Kidney (tissue), 14 donors: ENCODE measurements around the gene HCN2. TPM values are rescaled to one million over a fixed set of nuclear protein-coding genes. Genes with fewer than 3 reads are reported as not detected.
A peak's percentile ranks its signal among the peaks of the same experiment; 100 is the strongest.

ENCODE experiments used
- DNase-seq, 5 donors: peaks; one replicate each; pipeline ENCODE4 v3.0.0-alpha.2; 2013 to 2020
- FAIRE-seq: peaks from 2 replicates; lab custom pipeline; 2012; peaks lifted over from hg19 to GRCh38; lab: Jason Lieb, UNC
- H3K27ac ChIP-seq, 2 donors: one replicate each; pipeline ENCODE4 v1.7.0; 2013; ENCODE audit warnings: low read depth in 2 of 2, low read length in 2 of 2, inconsistent platforms in 1 of 2
- H3K27me3 ChIP-seq: one replicate; pipeline ENCODE4 v1.7.1; 2013; ENCODE audit warnings: low read length, inconsistent platforms; ENCODE audit not compliant: control insufficient read depth, insufficient read depth
- H3K36me3 ChIP-seq, 3 donors: one replicate each; pipeline versions ENCODE4 v1.7.0 to v1.7.1; 2013; ENCODE audit warnings: low read length in 3 of 3, control low read depth in 1 of 3, inconsistent platforms in 1 of 3; ENCODE audit not compliant: insufficient read depth in 3 of 3, control insufficient read depth in 2 of 3
- H3K4me1 ChIP-seq, 3 donors: one replicate each; pipeline versions ENCODE4 v1.7.0 to v1.7.1; 2013; ENCODE audit warnings: low read length in 3 of 3, inconsistent platforms in 1 of 3, low read depth in 1 of 3; ENCODE audit not compliant: control insufficient read depth in 2 of 3, insufficient read depth in 2 of 3
- H3K4me3 ChIP-seq, 3 donors: one replicate each; pipeline versions ENCODE4 v1.7.0 to v1.8.1; 2013; ENCODE audit warnings: low read length in 3 of 3, control low read depth in 1 of 3, inconsistent platforms in 1 of 3
- H3K9ac ChIP-seq, 3 donors: one replicate each; pipeline versions ENCODE4 v1.7.0 to v1.7.1; 2013; ENCODE audit warnings: low read length in 3 of 3, control low read depth in 1 of 3, inconsistent platforms in 1 of 3
- H3K9me3 ChIP-seq, 3 donors: one replicate each; pipeline versions ENCODE4 v1.7.0 to v1.7.1; 2013; ENCODE audit warnings: low read length in 3 of 3, control low read depth in 1 of 3, inconsistent platforms in 1 of 3; ENCODE audit not compliant: control insufficient read depth in 2 of 3, insufficient read depth in 1 of 3
- intact Hi-C: fragments of 100-400 bp; cut with DNase I; formaldehyde crosslinking; loops from one replicate; pipeline ENCODE4 v1.11.1; 2022
- polyA plus RNA-seq: library from polyadenylated mRNA; stranded (reverse); fragments of 350-450 nt; fragmentation: Illumina TruSeq; extraction: RNeasy Lipid Tissue Mini Kit (QIAGEN cat#74804); gene quantifications from one replicate; pipeline ENCODE4 v1.2.3, GENCODE V29; 2014; ENCODE audit warnings: low read depth, low replicate concordance; ENCODE audit not compliant: insufficient read depth
- total RNA-seq: library from RNA; stranded (reverse); fragmentation: NEBNext Ultra II Directional; extraction: Animal tissue kit (Norgen Biotek cat#: 25700); gene quantifications from one replicate; pipeline ENCODE4 v1.2.1, GENCODE V29; 2021
- TF ChIP-seq, protein P1 (sequence below): IDR thresholded peaks from 3 replicates; pipeline ENCODE4 v1.5.1; 2012; ENCODE audit warnings: mild to moderate bottlenecking, moderate library complexity, borderline replicate concordance; ENCODE audit not compliant: insufficient read depth; ENCODE audit errors: extremely low read depth
- donor health status: control.
- donor health status: control.
- donor health status: control.
- donor health status: control.
- donor health status: control.
- donor health status: DM: yes; HTN: yes; CAD: no.
- donor health status: Normal renal cell carcinoma (clear cell type).

Gene HCN2
- total and polyA plus RNA-seq, 2 donors from 2014 or later: 0.31 to 1.3 TPM

GRCh38 chr19:661427-662196, 71.9 kb downstream of the HCN2 start:
- Histone ChIP-seq H3K36me3 (no peaks in the 10 kb centered on the region), H3K27ac (peak overlapping the region; percentile 33 to 74), H3K4me1 (peaks cover 0 to 48% (median 10%) of the 10 kb centered on the region in 3 donors), H3K27me3 (no peaks in the 10 kb centered on the region), H3K4me3 (peak overlapping the region; percentile 63 to 75 (median 75)), H3K9ac (peak overlapping the region; percentile 11 to 78 (median 30)), H3K9me3 (no peaks in the 10 kb centered on the region)
- TF ChIP-seq, protein P1, sequence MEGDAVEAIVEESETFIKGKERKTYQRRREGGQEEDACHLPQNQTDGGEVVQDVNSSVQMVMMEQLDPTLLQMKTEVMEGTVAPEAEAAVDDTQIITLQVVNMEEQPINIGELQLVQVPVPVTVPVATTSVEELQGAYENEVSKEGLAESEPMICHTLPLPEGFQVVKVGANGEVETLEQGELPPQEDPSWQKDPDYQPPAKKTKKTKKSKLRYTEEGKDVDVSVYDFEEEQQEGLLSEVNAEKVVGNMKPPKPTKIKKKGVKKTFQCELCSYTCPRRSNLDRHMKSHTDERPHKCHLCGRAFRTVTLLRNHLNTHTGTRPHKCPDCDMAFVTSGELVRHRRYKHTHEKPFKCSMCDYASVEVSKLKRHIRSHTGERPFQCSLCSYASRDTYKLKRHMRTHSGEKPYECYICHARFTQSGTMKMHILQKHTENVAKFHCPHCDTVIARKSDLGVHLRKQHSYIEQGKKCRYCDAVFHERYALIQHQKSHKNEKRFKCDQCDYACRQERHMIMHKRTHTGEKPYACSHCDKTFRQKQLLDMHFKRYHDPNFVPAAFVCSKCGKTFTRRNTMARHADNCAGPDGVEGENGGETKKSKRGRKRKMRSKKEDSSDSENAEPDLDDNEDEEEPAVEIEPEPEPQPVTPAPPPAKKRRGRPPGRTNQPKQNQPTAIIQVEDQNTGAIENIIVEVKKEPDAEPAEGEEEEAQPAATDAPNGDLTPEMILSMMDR: no peak
- intact Hi-C loops: no loop called here
- FAIRE-seq (no peak), DNase-seq (no peak)

DNA sequence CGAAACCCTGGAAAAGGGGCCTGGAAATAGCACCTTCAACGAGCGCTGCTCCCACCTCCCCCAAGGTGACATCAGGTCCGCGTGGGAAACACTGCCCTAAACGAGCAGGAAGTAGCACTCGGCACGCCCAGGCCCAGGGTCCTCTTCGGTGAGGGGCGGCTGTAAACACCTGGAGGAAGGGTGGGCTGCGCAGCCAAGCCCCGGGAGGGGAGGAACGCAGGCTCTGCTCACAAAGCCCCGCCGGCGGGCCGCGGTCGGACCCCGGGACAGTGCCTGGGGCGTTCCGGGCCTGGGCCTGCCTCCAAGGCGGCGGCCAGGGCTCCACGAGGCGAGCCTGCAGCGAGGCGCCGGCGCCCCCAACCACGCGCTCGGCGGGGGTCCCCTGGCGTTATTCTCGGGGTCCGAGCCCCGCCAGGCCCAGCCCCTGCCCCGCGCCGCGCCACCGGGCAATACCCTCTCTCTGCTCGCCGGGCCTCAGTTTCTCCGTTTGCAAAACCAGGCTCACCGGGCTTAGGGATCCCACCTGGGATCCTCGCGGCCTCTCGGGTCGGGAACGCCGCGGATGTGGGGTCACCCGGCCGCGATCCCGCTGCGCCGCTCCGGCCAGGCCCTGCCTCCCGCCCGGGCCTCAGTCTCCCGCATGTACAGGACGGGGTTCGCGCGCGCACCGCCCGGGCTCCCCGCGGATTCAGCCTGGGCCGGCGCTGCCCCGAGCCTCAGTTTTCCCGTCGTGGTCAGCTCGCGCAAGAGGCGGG, 72.7 kb downstream of the HCN2 start:
- Histone ChIP-seq H3K27ac (peak overlapping the region; percentile 13 to 74), H3K9me3 (no peaks in the 10 kb centered on the region), H3K36me3 (no peaks in the 10 kb centered on the region), H3K4me3 (peak overlapping the region; percentile 63 to 75 (median 75)), H3K9ac (peak overlapping the region; percentile 11 to 78 (median 30)), H3K4me1 (peaks cover 0 to 48% (median 10%) of the 10 kb centered on the region in 3 donors), H3K27me3 (no peaks in the 10 kb centered on the region)
- intact Hi-C loops: no loop called here
- no peak for FAIRE-seq
- DNase-seq: peak in 4 of 5 donors; percentile 59 to 78 (median 68)
- TF ChIP-seq, protein P1: no peak

- peak; percentile 93 to 97 (median 94) for DNase-seq
- no peaks in the 10 kb centered on the region for H3K36me3 ChIP-seq
- H3K27ac ChIP-seq: peak within 1 kb of the TSS; percentile 90 to 91
- peak within 1 kb of the TSS; percentile 26 to 86 (median 50) for H3K9ac ChIP-seq
- peak within 1 kb of the TSS; percentile 63 to 75 (median 75) for H3K4me3 ChIP-seq
- no peaks in the 10 kb centered on the region for H3K9me3 ChIP-seq
- no peak for FAIRE-seq
- H3K27me3 ChIP-seq: no peaks in the 10 kb centered on the region
- TF ChIP-seq, protein P1: no peak
- intact Hi-C loops: no loop called here
- peaks cover 0 to 42% (median 10%) of the 10 kb centered on the region in 3 donors for H3K4me1 ChIP-seq
Observed at GRCh38 chr19:662962-663681, 73.4 kb downstream of the HCN2 start, which contains the start of gene RNF126. Gene RNF126, minus strand, starts transcription at chr19:663214. Its CDS starts 93 bp downstream, at chr19:663121.
